GM12878 (cell line): ENCODE results near the gene LTBP4. TPM values are rescaled to one million over a fixed set of nuclear protein-coding genes. Genes with fewer than 3 reads are reported as not detected.

Experiments
- ATAC-seq: fragments of 200-7000 bp; cut with Tn5 transposase; 3 replicates; pipeline ENCODE4 v1.9.1; 2020; ENCODE audit warnings: mild to moderate bottlenecking, moderate library complexity
- BruUV-seq: library from RNA; stranded (reverse); fragments of 400-500 nt; replicated peaks from 2 replicates; lab custom pipeline; 2021; lab: Mats Ljungman, UMichigan
- CTCF ChIA-PET: fragments of 300-600 bp; sonication (Branson Sonifier 250); formaldehyde crosslinking; extraction: SDS; loops from one replicate; lab custom pipeline; 2021; ENCODE audit warnings: inconsistent platforms; lab: Yijun Ruan, JAX
- POLR2A ChIA-PET: fragments of 350-600 bp; formaldehyde crosslinking; extraction: SDS; loops from one replicate; lab custom pipeline; 2021; ENCODE audit warnings: inconsistent platforms; lab: Charles Lee
- RAD21 ChIA-PET: fragments of 300-600 bp; sonication (Branson Sonifier 250); formaldehyde crosslinking; loops from one replicate; lab custom pipeline; 2023; ENCODE audit warnings: antibody characterized with exemption; ENCODE audit not compliant: unreplicated experiment; lab: Charles Lee
- SMC1A ChIA-PET: fragments of 300-600 bp; sonication (Branson Sonifier 250); formaldehyde crosslinking; loops from one replicate; lab custom pipeline; 2023; ENCODE audit not compliant: unreplicated experiment, uncharacterized antibody; lab: Charles Lee
- DNase-seq: peaks from one replicate; pipeline ENCODE4 v3.0.0-alpha.2; 2011; ENCODE audit warnings: low read depth, low spot score
- FAIRE-seq: peaks from 3 replicates; lab custom pipeline; 2011; peaks lifted over from hg19 to GRCh38; lab: Jason Lieb, UNC
- H2AFZ ChIP-seq: 2 replicates; pipeline ENCODE4 v1.6.0; 2011; ENCODE audit warnings: low read depth, low read length, control low read depth; ENCODE audit not compliant: control insufficient read depth
- H3K27ac ChIP-seq: 2 replicates; pipeline ENCODE4 v1.5.1; 2011; ENCODE audit warnings: control low read depth; ENCODE audit not compliant: control insufficient read depth, insufficient read depth
- H3K27me3 ChIP-seq, 2 experiments: replicated peaks in 1 of 2; 2 replicates each; pipeline versions ENCODE4 v1.6.0 to v1.6.1; 2011; ENCODE audit warnings: low read length in 1 of 2; ENCODE audit not compliant: control insufficient read depth in 2 of 2, insufficient read depth in 2 of 2
- H3K36me3 ChIP-seq, 2 experiments: 2 replicates each; pipeline ENCODE4 v1.5.1; 2011; ENCODE audit warnings: low read length in 1 of 2; ENCODE audit not compliant: control insufficient read depth in 2 of 2, insufficient read depth in 2 of 2
- H3K4me1 ChIP-seq: 2 replicates; pipeline ENCODE4 v1.6.1; 2011; ENCODE audit warnings: mild to moderate bottlenecking, low read length, moderate library complexity, mixed read lengths; ENCODE audit not compliant: control insufficient read depth, insufficient read depth
- H3K4me2 ChIP-seq: 2 replicates; pipeline ENCODE4 v1.6.0; 2011; ENCODE audit warnings: control low read depth; ENCODE audit not compliant: control insufficient read depth, insufficient read depth
- H3K4me3 ChIP-seq: fragments of 200-600 bp; sonication (generic); 2 replicates; pipeline ENCODE4 v1.5.1; 2016
- H3K79me2 ChIP-seq: 2 replicates; pipeline ENCODE4 v1.6.0; 2011; ENCODE audit warnings: low read length; ENCODE audit not compliant: control insufficient read depth, insufficient read depth
- H3K9ac ChIP-seq: 2 replicates; pipeline ENCODE4 v1.8.0; 2011; ENCODE audit warnings: low read length, control low read depth, mixed read lengths; ENCODE audit not compliant: control insufficient read depth, insufficient read depth
- H3K9me3 ChIP-seq: replicated peaks from 3 replicates; pipeline ENCODE4 v1.5.1; 2011; ENCODE audit warnings: mild to moderate bottlenecking, low read length; ENCODE audit not compliant: control insufficient read depth, insufficient read depth
- H4K20me1 ChIP-seq: 2 replicates; pipeline ENCODE4 v1.6.0; 2011; ENCODE audit not compliant: control insufficient read depth, insufficient read depth
- CBX5 ChIP-seq: sonication (generic); IDR thresholded peaks from 2 replicates; pipeline ENCODE4 v1.6.1; 2016; ENCODE audit warnings: low read depth, moderate library complexity, mild to moderate bottlenecking, inconsistent platforms
- ELK1 ChIP-seq: IDR thresholded peaks from 2 replicates; pipeline ENCODE4 v1.6.1; 2012; ENCODE audit warnings: low read depth, low read length, improper control_type of control experiment
- ETV6 ChIP-seq, 2 experiments: fragments of 450-650 bp in 1 of 2; IDR thresholded peaks in 1 of 2; conservative IDR thresholded peaks in 1 of 2; 2 replicates each; pipeline ENCODE4 v1.6.1; 2014; ENCODE audit warnings: antibody characterized with exemption in 1 of 2, borderline replicate concordance in 1 of 2, low read depth in 1 of 2, mild to moderate bottlenecking in 1 of 2, moderate library complexity in 1 of 2
- FOXK2 ChIP-seq: fragments of 450-650 bp; IDR thresholded peaks from 2 replicates; pipeline ENCODE4 v1.6.1; 2017; ENCODE audit warnings: mild to moderate bottlenecking, moderate library complexity
- HCFC1 ChIP-seq: fragments of 150-350 bp; IDR thresholded peaks from 2 replicates; pipeline ENCODE4 v1.6.1; 2014; ENCODE audit warnings: low read length
- HDAC2 ChIP-seq: fragments of 200-600 bp; sonication (generic); IDR thresholded peaks from 2 replicates; pipeline ENCODE4 v1.6.1; 2017
- MXI1 ChIP-seq: fragments of 150-350 bp; IDR thresholded peaks from 2 replicates; pipeline ENCODE4 v1.6.1; 2011; ENCODE audit warnings: low read depth, mild to moderate bottlenecking, inconsistent platforms, low read length, improper control_type of control experiment
- SRF ChIP-seq, 2 experiments: IDR thresholded peaks; 2 replicates each; pipeline ENCODE4 v1.6.1; 2011; ENCODE audit warnings: low read depth in 2 of 2, low read length in 2 of 2, mild to moderate bottlenecking in 1 of 2, moderate library complexity in 1 of 2
- TCF3 ChIP-seq: IDR thresholded peaks from 2 replicates; pipeline ENCODE4 v1.6.1; 2012; ENCODE audit warnings: low read depth, mild to moderate bottlenecking, low read length, borderline replicate concordance; ENCODE audit not compliant: insufficient read depth
- TCF7 ChIP-seq: IDR thresholded peaks from 2 replicates; pipeline ENCODE4 v1.6.1; 2014; ENCODE audit warnings: antibody characterized with exemption, borderline replicate concordance
- WGBS: methylation state at CpG from one replicate; pipeline ENCODE4 v1.1.6; 2016; ENCODE audit warnings: low lambda C conversion rate; ENCODE audit not compliant: insufficient replicate concordance, insufficient coverage; ENCODE audit errors: missing lambda C conversion rate; 5-methylcytosine and 5-hydroxymethylcytosine counted together
- in situ Hi-C: fragments of 300-500 bp; cut with MboI; formaldehyde crosslinking; loops from 9 replicates; pipeline ENCODE4 v1.14.3; 2018; ENCODE audit warnings: mixed read lengths
- intact Hi-C: fragments of 100-400 bp; cut with micrococcal nuclease; formaldehyde crosslinking; loops from one replicate; pipeline ENCODE4 v1.14.2; 2022; ENCODE audit not compliant: unreplicated experiment
- polyA plus RNA-seq, 11 experiments: library from polyadenylated mRNA; depleted of rRNA in 4 of 11; unstranded in 6 of 11; stranded (reverse) in 5 of 11; fragments of >200 nt; fragmentation: Nextera tagmentation in 4 of 11; fragmentation: Illumina TruSeq in 1 of 11; extraction: Ambion mirVana in 4 of 11; extraction: Trizol in 1 of 11; gene quantifications; 1 replicate in 1 of 11; 2 replicates in 10 of 11; pipeline versions ENCODE4 v1.2.1 to v1.2.3, GENCODE V29; 2011 to 2016; ENCODE audit warnings: inconsistent platforms in 2 of 11, missing spikeins in 2 of 11, low read depth in 1 of 11
- total RNA-seq, 4 experiments: library from RNA; depleted of rRNA in 3 of 4; stranded (reverse); fragments of >200 nt in 3 of 4; fragmentation: Illumina TruSeq in 1 of 4; extraction: Trizol in 1 of 4; gene quantifications; 2 replicates each; pipeline versions ENCODE4 v1.2.1 to v1.2.3, GENCODE V29; 2013 to 2021
- TF ChIP-seq, protein P1 (sequence below): fragments of 450-650 bp; IDR thresholded peaks from 2 replicates; pipeline ENCODE4 v1.6.1; 2018; ENCODE audit warnings: mild to moderate bottlenecking, low read depth, moderate library complexity; ENCODE audit not compliant: partially characterized antibody
- TF ChIP-seq, protein P2 (sequence below): IDR thresholded peaks from 2 replicates; pipeline ENCODE4 v1.6.1; 2012; ENCODE audit warnings: low read depth, low read length, improper control_type of control experiment

LTBP4 gene
- total and polyA plus RNA-seq, 10 of the 15 experiments (the other 5 are each of a cell fraction or from before 2014, with no cell fraction given), result 0.09 to 34.6 (median 8.5) TPM; not detected in 1

GRCh38 chr19:40658031-40658430 lies 56.9 kb downstream of the LTBP4 start:
- in situ Hi-C loops (loop anchor here (5.0 to 10.0 kb wide), 2 partner anchors 164 to 497 kb away; no protein-coding TSS in a partner anchor), intact Hi-C loops (no loop called here)
- H4K20me1 ChIP-seq, result no peaks in the 10 kb centered on the region
- BruUV-seq, result no TSS peak
- H3K27me3 ChIP-seq, result no peaks in the 10 kb centered on the region
- ChIA-PET POLR2A (no interaction called here), SMC1A (interaction anchor here (0.5 to 1.3 kb wide), 2 partner anchors 103 to 162 kb away, joined by 3 to 7 read pairs; no protein-coding TSS in a partner anchor), CTCF (interaction anchor here (0.7 to 2.7 kb wide), 5 partner anchors 12 to 487 kb away, joined by 3 to 16 read pairs (median 3); no protein-coding TSS in a partner anchor), RAD21 (interaction anchor here (1.1 kb wide), 1 partner anchor 162 kb away, joined by 5 read pairs; no protein-coding TSS in a partner anchor)
- no peak overlapping the region for H3K4me2 ChIP-seq
- DNase-seq (no peak), ATAC-seq (no peak), FAIRE-seq (no peak)
- no peaks in the 10 kb centered on the region for H3K79me2 ChIP-seq
- H3K4me1 ChIP-seq, result no peaks in the 10 kb centered on the region
- no peaks in the 10 kb centered on the region for H3K36me3 ChIP-seq
- H3K9ac ChIP-seq, result no peak overlapping the region
- TF ChIP-seq FOXK2 (no peak), HDAC2 (no peak), MXI1 (no peak), SRF (IDR thresholded peaks at IDR 0.05; ENCODE audit: low read depth in 2 of 2, low read length in 2 of 2) (no peak), TCF7 (no peak), ETV6 (conservative IDR thresholded peaks at IDR 0.05 in 1 of 2, IDR thresholded peaks at IDR 0.05 in 1 of 2; ENCODE audit: borderline replicate concordance in 1 of 2, low read depth in 1 of 2) (no peak), TCF3 (no peak), CBX5 (no peak), HCFC1 (no peak), ELK1 (no peak)
- TF ChIP-seq, protein P1, sequence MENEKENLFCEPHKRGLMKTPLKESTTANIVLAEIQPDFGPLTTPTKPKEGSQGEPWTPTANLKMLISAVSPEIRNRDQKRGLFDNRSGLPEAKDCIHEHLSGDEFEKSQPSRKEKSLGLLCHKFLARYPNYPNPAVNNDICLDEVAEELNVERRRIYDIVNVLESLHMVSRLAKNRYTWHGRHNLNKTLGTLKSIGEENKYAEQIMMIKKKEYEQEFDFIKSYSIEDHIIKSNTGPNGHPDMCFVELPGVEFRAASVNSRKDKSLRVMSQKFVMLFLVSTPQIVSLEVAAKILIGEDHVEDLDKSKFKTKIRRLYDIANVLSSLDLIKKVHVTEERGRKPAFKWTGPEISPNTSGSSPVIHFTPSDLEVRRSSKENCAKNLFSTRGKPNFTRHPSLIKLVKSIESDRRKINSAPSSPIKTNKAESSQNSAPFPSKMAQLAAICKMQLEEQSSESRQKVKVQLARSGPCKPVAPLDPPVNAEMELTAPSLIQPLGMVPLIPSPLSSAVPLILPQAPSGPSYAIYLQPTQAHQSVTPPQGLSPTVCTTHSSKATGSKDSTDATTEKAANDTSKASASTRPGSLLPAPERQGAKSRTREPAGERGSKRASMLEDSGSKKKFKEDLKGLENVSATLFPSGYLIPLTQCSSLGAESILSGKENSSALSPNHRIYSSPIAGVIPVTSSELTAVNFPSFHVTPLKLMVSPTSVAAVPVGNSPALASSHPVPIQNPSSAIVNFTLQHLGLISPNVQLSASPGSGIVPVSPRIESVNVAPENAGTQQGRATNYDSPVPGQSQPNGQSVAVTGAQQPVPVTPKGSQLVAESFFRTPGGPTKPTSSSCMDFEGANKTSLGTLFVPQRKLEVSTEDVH, result no peak
- TF ChIP-seq, protein P2, sequence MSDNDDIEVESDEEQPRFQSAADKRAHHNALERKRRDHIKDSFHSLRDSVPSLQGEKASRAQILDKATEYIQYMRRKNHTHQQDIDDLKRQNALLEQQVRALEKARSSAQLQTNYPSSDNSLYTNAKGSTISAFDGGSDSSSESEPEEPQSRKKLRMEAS, result no peak
- WGBS, result 69% methylated on average over 8 of the region's 8 CpGs
- no peak overlapping the region for H2AFZ ChIP-seq
- no peak overlapping the region for H3K27ac ChIP-seq
- no peaks in the 10 kb centered on the region for H3K9me3 ChIP-seq
- H3K4me3 ChIP-seq, result no peak overlapping the region
